Stimulated activated CD4-positive, alpha-beta T cell treated with anti-CD3 and anti-CD28 coated beads, Interleukin-15, amount 100 ng/mL, for 24 hours (primary cell): ENCODE results near the gene NUDT2.

Source experiments
- DNase-seq: peaks from one replicate; pipeline ENCODE4 v3.0.0-alpha.2; 2020

Gene NUDT2

GRCh38 chr9:34392511-34392910 lies 63.1 kb downstream of the NUDT2 start:
- DNase-seq = no peak
